SHP77 (cell line): Measurements from ENCODE around the gene DDX56.
A peak's percentile ranks its signal among the peaks of the same experiment; 100 is the strongest.
"Not testable (repeated sequence)": the region's sequence is repeated elsewhere in the genome, so short reads cannot be mapped to it uniquely, and the experiment has no call there.

Experiments used
- DNase-seq, 2 experiments: peaks; one replicate each; lab custom pipeline; 2025; lab: John Stamatoyannopoulos, UW

DDX56 gene

GRCh38 chr7:44573464-44574286 is at the start of gene DDX56:
Gene DDX56 (minus strand): TSS chr7:44573908. CDS start chr7:44573895, 13 bp downstream.
- peak; percentile 98 to 99 for DNase-seq

DNA sequence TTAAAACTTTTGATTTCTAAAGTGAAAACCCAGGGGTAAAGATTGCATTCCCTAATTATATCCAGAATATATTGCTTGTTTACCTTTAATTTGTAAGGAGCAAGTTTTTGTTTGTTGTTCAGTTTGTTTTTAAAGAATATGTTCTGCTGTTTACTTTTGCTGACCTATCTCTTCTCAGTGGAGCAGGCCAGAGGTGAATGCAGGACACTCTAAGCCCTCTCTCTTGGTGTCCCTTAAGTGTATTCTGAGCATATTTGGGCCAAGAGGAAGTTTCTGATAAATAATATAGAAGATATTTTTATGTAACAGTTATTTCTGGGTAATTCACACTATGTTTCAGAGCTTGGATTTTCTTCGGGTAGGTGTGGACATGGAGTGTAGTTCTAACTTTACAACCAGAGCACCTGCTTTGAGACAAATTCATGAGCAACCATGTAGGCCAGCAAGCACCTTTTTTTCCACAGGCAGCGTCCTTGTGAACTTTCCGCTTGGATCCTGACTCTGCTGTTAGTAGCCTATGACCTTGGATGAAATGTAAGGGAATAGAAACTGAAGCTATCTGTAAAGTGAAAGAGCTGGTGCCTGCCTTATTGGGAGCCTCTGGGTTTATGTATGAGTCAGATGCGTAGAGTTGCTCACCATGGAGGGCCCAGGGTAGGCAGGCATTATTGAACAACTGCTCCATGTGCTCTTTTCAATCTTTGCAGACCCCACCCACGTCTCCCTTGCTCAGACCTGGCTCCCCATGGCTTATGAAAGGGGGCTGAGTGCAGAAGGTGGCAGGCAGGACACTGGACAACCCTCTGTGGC is 48.8 kb upstream of the DDX56 start:
- DNase-seq = no peak

DNA sequence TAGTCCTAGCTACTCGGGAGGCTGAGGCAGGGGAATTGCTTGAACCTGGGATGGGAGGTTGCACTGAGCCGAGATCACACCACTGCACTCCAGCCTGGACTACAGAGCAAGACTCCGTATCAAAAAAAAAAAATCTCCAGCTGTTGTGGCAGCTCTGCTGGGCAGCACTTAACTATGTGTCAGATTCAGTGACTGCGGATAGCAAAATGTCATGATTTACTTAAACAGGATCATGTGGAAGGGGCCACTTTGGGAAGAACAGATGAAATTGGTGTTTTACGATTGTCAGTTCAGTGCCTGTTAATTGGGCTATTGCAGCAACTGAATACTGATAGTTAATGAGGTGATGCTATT is 48.0 kb upstream of the DDX56 start:
- no peak for DNase-seq

GRCh38 chr7:44621034-44621749 is 47.5 kb upstream of the DDX56 start:
- no peak for DNase-seq

DNA sequence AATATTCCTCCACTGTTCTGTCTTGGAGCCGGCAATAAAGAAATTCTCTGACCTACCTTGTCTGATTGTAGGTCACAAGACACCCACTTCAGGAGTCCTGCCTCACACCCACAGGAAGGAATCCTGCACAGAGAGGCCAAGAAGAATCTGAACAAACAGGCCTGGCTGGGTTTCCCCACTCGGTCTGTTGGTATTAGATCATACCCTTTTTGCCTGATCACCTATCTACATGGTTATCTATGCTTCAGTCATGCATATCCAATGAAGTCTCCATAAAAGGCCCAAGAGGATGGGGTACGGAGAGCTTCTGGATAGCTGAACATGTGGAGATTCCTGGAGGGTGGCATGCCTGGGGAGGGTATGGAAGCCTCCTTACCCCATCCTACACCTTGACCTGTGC is 45.0 kb upstream of the DDX56 start:
- DNase-seq = no peak

DNA sequence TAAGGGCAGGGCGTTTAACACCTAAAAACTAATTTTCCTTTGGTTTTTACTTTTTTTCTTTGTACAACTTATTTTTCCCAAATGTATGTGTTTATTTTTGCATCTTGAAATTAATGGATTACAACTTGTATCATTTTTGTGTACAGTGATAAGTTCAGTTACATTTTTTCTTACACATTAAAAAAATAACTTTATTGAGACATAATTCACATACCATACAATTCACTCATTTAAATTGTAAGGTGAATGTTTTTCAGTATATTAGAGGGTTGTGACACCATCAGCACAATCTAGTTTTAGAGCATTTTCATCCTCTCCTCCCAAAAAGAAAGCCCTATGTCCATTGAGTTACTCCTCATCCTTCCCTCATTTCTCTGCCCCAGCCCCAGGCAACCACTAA is 44.3 kb upstream of the DDX56 start:
- no peak for DNase-seq

DNA sequence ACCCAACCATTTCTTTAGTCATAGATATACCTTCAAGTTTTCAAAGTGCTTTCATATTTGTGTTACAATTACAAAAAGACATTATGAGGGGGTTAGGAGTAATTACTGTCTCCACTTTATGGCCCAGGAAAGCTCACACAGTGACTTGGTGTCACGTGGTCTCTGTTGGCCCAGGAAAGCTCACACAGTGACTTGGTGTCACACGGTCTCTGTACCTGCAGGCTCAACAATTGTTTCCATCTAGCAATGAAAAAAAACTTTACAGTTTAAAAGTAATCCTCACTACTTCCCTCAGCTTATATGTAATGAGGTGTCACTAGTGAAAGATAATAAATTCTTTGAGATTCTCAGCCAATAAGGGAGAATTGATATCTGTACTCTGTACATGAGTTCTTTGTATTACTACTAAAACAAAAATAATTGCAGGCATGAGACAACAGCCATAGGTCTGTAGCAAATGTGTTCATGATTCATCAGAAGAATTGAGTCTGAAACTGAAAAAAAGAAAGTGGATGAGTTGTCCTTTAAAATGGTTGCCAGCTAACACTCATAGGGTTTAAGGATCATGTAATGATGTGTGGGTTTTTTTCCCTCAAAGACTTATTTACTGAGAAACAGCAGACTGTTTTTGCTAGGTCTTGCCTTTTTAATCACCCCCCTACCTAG is 43.6 kb upstream of the DDX56 start:
- DNase-seq = no peak

DNA sequence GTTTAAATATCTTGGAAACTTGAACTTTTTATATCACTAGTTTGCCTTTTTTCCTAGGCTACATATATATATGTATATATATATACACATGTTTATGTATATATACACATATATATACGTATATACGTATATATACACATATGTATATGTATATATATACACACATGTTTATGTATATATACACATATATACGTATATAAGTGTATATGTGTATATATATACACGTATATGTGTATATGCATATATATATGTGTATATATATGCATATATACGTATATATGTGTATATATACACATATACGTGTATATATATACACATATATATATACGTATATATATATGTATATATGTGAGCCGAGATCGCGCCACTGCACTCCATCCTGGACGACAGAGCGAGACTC is 42.8 kb upstream of the DDX56 start:
- DNase-seq = no peak

DNA sequence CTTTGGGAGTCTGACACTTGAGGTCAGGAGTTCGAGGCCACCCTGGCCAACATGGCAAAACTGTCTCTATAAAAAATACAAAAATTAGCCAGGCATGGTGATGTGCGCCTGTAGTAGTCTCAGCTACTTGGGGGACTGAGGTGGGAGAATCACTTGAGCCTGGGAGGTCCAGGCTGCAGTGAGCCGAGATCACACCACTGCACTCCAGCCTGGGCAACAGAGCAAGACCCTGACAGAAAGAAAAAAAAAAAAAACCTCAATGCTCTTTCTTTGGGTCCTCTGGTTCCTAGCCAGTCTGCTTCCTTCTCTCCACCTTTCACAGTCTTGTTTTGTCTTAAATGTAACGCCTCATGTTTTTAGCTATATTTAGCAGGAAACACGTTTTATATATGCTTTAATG is 42.1 kb upstream of the DDX56 start:
- no peak for DNase-seq

DNA sequence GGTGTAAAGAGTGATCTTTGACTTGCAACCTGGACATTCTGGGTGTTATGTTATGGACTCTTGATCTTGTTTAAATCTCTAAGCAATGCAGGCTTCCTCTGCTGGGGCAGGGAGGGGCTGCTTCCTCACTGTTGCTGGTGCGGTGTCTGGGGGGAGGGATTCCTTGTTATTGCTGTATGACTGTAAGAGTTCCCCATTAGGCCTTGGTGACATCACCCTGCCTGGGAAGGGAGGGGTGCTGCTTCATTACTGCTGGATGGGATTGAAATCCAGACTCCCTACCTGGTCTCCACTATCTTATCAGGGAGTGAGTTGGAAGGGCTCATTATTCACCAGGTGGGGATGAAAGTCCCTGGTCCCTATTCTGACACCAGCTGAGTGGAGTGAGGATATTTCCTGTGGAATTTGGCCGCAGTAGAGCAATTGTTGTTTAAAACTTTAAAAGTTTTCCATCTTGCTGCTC is 41.5 kb upstream of the DDX56 start:
- no peak for DNase-seq

GRCh38 chr7:44609829-44610228 is 36.1 kb upstream of the DDX56 start:
- DNase-seq = no peak

DNA sequence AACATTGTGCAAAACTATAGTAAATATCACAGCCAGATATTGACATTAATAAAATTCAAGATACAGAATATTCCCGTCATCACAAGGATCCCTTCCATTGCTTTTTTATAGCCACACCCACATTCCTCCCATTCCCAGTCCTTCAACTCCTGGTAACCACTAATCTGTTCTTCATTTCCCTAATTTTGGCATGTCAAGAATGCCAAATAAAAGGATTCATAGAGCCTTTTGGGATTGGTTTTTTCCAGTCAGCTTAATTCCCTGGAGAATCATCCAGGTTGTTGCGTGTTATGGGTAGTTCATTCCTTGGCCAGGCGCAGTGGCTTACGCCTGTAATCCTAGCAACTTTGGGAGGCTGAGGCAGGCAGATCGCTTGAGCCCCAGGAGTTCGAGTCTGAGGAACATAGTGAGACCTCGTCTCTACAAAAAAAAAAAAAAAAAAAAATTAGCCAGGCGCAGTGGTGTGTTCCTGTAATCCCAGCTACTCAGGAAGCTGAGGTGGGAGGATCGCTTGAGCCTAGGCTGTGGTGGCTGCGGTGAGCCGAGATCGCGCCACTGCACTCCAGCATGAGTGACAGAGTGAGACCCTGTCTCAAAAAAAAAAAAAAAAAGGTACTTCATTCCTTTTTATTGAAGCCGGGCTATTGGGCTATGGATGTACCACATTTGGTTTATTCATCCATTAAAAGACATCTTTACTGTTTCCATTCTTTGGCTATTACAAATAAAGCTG is 35.4 kb upstream of the DDX56 start:
- DNase-seq = no peak

- no peak for DNase-seq
Observed at GRCh38 chr7:44607141-44608068, 33.7 kb upstream of the DDX56 start.

- DNase-seq = peak; percentile 98 to 99
Observed at GRCh38 chr7:44606341-44607140, 32.8 kb upstream of the DDX56 start, which contains the start of gene OGDH. Gene OGDH (plus strand): TSS chr7:44606627. CDS start chr7:44624344, 17,717 bp downstream.

GRCh38 chr7:44604941-44605340 is 31.2 kb upstream of the DDX56 start:
- no peak for DNase-seq

- no peak for DNase-seq
Observed at GRCh38 chr7:44603193-44603592, 29.5 kb upstream of the DDX56 start.

- DNase-seq = no peak
Observed at GRCh38 chr7:44602576-44602910, 28.8 kb upstream of the DDX56 start.

- DNase-seq = no peak
Observed at GRCh38 chr7:44599222-44599621, 25.5 kb upstream of the DDX56 start.

GRCh38 chr7:44597181-44597580 is 23.5 kb upstream of the DDX56 start:
- DNase-seq = not testable (repeated sequence)
